Duodenal mucosa (tissue), 2 donors: ENCODE data around the gene NDUFAB1.
"Not testable (repeated sequence)": the region's sequence is repeated elsewhere in the genome, so short reads cannot be mapped to it uniquely, and the experiment has no call there.

ENCODE experiments used
- H3K27ac ChIP-seq: one replicate; pipeline ENCODE4 v1.7.0; 2013; ENCODE audit warnings: low read depth, low read length
- H3K27me3 ChIP-seq, 2 donors: one replicate each; pipeline ENCODE4 v1.7.0; 2013; ENCODE audit warnings: low read length in 2 of 2, control low read depth in 1 of 2; ENCODE audit not compliant: insufficient read depth in 2 of 2, control insufficient read depth in 1 of 2
- H3K36me3 ChIP-seq, 2 donors: one replicate each; pipeline ENCODE4 v1.7.0; 2013; ENCODE audit warnings: low read length in 2 of 2, control low read depth in 1 of 2; ENCODE audit not compliant: insufficient read depth in 2 of 2, control insufficient read depth in 1 of 2
- H3K4me1 ChIP-seq, 2 donors: one replicate each; pipeline ENCODE4 v1.7.0; 2013; ENCODE audit warnings: low read length in 2 of 2, control low read depth in 1 of 2; ENCODE audit not compliant: insufficient read depth in 2 of 2, control insufficient read depth in 1 of 2
- H3K4me3 ChIP-seq, 2 donors: one replicate each; pipeline ENCODE4 v1.7.0; 2013; ENCODE audit warnings: low read length in 2 of 2, low read depth in 1 of 2
- H3K9ac ChIP-seq, 2 donors: one replicate each; pipeline ENCODE4 v1.7.0; 2013; ENCODE audit warnings: low read length in 2 of 2, low read depth in 1 of 2
- H3K9me3 ChIP-seq, 2 donors: one replicate each; pipeline ENCODE4 v1.7.0; 2013; ENCODE audit warnings: low read length in 2 of 2, control low read depth in 1 of 2; ENCODE audit not compliant: control insufficient read depth in 1 of 2

NDUFAB1 gene

GRCh38 chr16:23557779-23558702 is 38.1 kb downstream of the NDUFAB1 start:
- no peaks in the 10 kb centered on the region for H3K9me3 ChIP-seq
- peaks cover 7 to 15% of the 10 kb centered on the region in 2 donors for H3K4me1 ChIP-seq
- H3K27ac ChIP-seq = peak overlapping the region; percentile 59
- H3K9ac ChIP-seq = peak overlapping the region; percentile 70 to 84
- H3K4me3 ChIP-seq = peak overlapping the region; percentile 76 to 90
- H3K27me3 ChIP-seq = no peaks in the 10 kb centered on the region
- H3K36me3 ChIP-seq = peaks cover 30 to 36% of the 10 kb centered on the region in 2 donors

- H3K9ac ChIP-seq = peak within 1 kb of the TSS; percentile 70 to 84
- H3K4me1 ChIP-seq = peaks cover 7 to 15% of the 10 kb centered on the region in 2 donors
- H3K27ac ChIP-seq = peak within 1 kb of the TSS; percentile 79
- peaks cover 22 to 31% of the 10 kb centered on the region in 2 donors for H3K36me3 ChIP-seq
- H3K4me3 ChIP-seq = peak within 1 kb of the TSS; percentile 76 to 90
- no peaks in the 10 kb centered on the region for H3K27me3 ChIP-seq
- H3K9me3 ChIP-seq = no peaks in the 10 kb centered on the region
These were observed 39.0 kb downstream of the NDUFAB1 start, which contains the start of the genes EARS2 and UBFD1 for GRCh38 chr16:23556881-23557778. Gene EARS2 (minus strand): TSS chr16:23557350. CDS start chr16:23557343, 7 bp downstream. Gene UBFD1 (plus strand): TSS chr16:23557727. CDS start chr16:23557743, 16 bp downstream.

GRCh38 chr16:23554536-23554935 is 41.6 kb downstream of the NDUFAB1 start:
- no peak overlapping the region for H3K4me3 ChIP-seq
- H3K27me3 ChIP-seq = no peaks in the 10 kb centered on the region
- H3K9ac ChIP-seq = no peak overlapping the region
- H3K36me3 ChIP-seq = peaks cover 3 to 27% of the 10 kb centered on the region in 2 donors
- no peak overlapping the region for H3K27ac ChIP-seq
- peaks cover 4 to 15% of the 10 kb centered on the region in 2 donors for H3K4me1 ChIP-seq
- no peaks in the 10 kb centered on the region for H3K9me3 ChIP-seq

GRCh38 chr16:23552161-23552560 is 44.0 kb downstream of the NDUFAB1 start:
- H3K36me3 ChIP-seq = peaks cover 3 to 35% of the 10 kb centered on the region in 2 donors
- H3K9ac ChIP-seq = no peak overlapping the region
- H3K27me3 ChIP-seq = no peaks in the 10 kb centered on the region
- H3K4me3 ChIP-seq = no peak overlapping the region
- peaks cover 4 to 6% of the 10 kb centered on the region in 2 donors for H3K4me1 ChIP-seq
- no peaks in the 10 kb centered on the region for H3K9me3 ChIP-seq
- H3K27ac ChIP-seq = no peak overlapping the region

- H3K4me3 ChIP-seq = no peak overlapping the region
- H3K9me3 ChIP-seq = no peaks in the 10 kb centered on the region
- H3K9ac ChIP-seq = no peak overlapping the region
- peaks cover 3 to 56% of the 10 kb centered on the region in 2 donors for H3K36me3 ChIP-seq
- H3K27ac ChIP-seq = no peak overlapping the region
- no peaks in the 10 kb centered on the region for H3K4me1 ChIP-seq
- H3K27me3 ChIP-seq = no peaks in the 10 kb centered on the region
These were observed 46.2 kb downstream of the NDUFAB1 start for GRCh38 chr16:23549938-23550337.

- Histone ChIP-seq H3K9me3 (no peaks in the 10 kb centered on the region), H3K4me1 (no peaks in the 10 kb centered on the region), H3K36me3 (peaks cover 10 to 64% of the 10 kb centered on the region in 2 donors), H3K27me3 (no peaks in the 10 kb centered on the region), H3K4me3 (no peak overlapping the region), H3K9ac (no peak overlapping the region), H3K27ac (no peak overlapping the region)
These were observed 51.7 kb downstream of the NDUFAB1 start for GRCh38 chr16:23544436-23544835.

- H3K36me3 ChIP-seq = peaks cover 8 to 52% of the 10 kb centered on the region in 2 donors
- H3K4me3 ChIP-seq, H3K27ac ChIP-seq, H3K9me3 ChIP-seq, H3K9ac ChIP-seq, H3K27me3 ChIP-seq, H3K4me1 ChIP-seq: not testable (repeated sequence)
These were observed 55.3 kb downstream of the NDUFAB1 start for GRCh38 chr16:23540817-23541178.

GRCh38 chr16:23539984-23540816 is 55.9 kb downstream of the NDUFAB1 start:
- Histone ChIP-seq H3K27ac (no peak overlapping the region), H3K4me3 (no peak overlapping the region), H3K36me3 (peaks cover 10 to 52% of the 10 kb centered on the region in 2 donors), H3K9ac (no peak overlapping the region), H3K9me3 (no peaks in the 10 kb centered on the region), H3K27me3 (no peaks in the 10 kb centered on the region), H3K4me1 (no peaks in the 10 kb centered on the region)

- Histone ChIP-seq H3K27me3 (no peaks in the 10 kb centered on the region), H3K4me1 (no peaks in the 10 kb centered on the region), H3K4me3 (no peak overlapping the region), H3K27ac (no peak overlapping the region), H3K9ac (no peak overlapping the region), H3K36me3 (peaks cover 8 to 54% of the 10 kb centered on the region in 2 donors), H3K9me3 (no peaks in the 10 kb centered on the region)
These were observed 57.2 kb downstream of the NDUFAB1 start for GRCh38 chr16:23538919-23539278.
